Lower leg skin (tissue), 3 donors: ENCODE measurements around the gene ARID1B.

Experiments
- CTCF ChIP-seq, 3 donors: fragments of 450-650 bp; IDR thresholded peaks; one replicate each; pipeline ENCODE4 v1.5.1; 2016; ENCODE audit warnings: antibody characterized with exemption in 3 of 3, mild to moderate bottlenecking in 3 of 3, moderate library complexity in 2 of 3
- POLR2A ChIP-seq, 2 donors: fragments of 450-650 bp; IDR thresholded peaks; one replicate each; pipeline ENCODE4 v1.6.1; 2016 to 2017; ENCODE audit warnings: antibody characterized with exemption in 2 of 2, mild to moderate bottlenecking in 1 of 2, moderate library complexity in 1 of 2

GRCh38 chr6:157089258-157089657, 312.1 kb downstream of the ARID1B start:
- TF ChIP-seq CTCF (IDR thresholded peaks at IDR 0.05) (no peak), POLR2A (IDR thresholded peaks at IDR 0.05) (no peak)
